Liver (tissue), 9 donors: ENCODE data around the gene CDCP1. TPM values are rescaled to one million over a fixed set of nuclear protein-coding genes. Genes with fewer than 3 reads are reported as not detected.

ENCODE experiments used
- DNase-seq: peaks from one replicate; pipeline ENCODE4 v3.0.0-alpha.2; 2017; ENCODE audit warnings: low spot score
- H3K27ac ChIP-seq, 2 donors: one replicate each; pipeline ENCODE4 v1.7.0; 2013; ENCODE audit warnings: inconsistent platforms in 2 of 2, low read length in 2 of 2, control low read depth in 1 of 2, low read depth in 1 of 2, mild to moderate bottlenecking in 1 of 2
- H3K27me3 ChIP-seq, 4 donors: one replicate each; pipeline versions ENCODE4 v1.6.1 to v1.7.0; 2013; ENCODE audit warnings: low read length in 3 of 4, inconsistent platforms in 1 of 4, mild to moderate bottlenecking in 1 of 4, moderate library complexity in 1 of 4; ENCODE audit not compliant: control insufficient read depth in 4 of 4, insufficient read depth in 4 of 4
- H3K36me3 ChIP-seq, 4 donors: one replicate each; pipeline versions ENCODE4 v1.6.1 to v1.7.0; 2013; ENCODE audit warnings: low read length in 3 of 4, mild to moderate bottlenecking in 3 of 4, low read depth in 1 of 4, moderate library complexity in 1 of 4; ENCODE audit not compliant: control insufficient read depth in 4 of 4, insufficient read depth in 3 of 4
- H3K4me1 ChIP-seq, 4 donors: one replicate each; pipeline versions ENCODE4 v1.6.1 to v1.7.0; 2013; ENCODE audit warnings: low read length in 3 of 4, mild to moderate bottlenecking in 3 of 4, moderate library complexity in 1 of 4; ENCODE audit not compliant: control insufficient read depth in 4 of 4, insufficient read depth in 4 of 4
- H3K4me3 ChIP-seq, 3 donors: one replicate each; pipeline versions ENCODE4 v1.6.1 to v1.7.0; 2013; ENCODE audit warnings: low read length in 3 of 3, control low read depth in 1 of 3, low read depth in 1 of 3, mild to moderate bottlenecking in 1 of 3
- H3K9ac ChIP-seq, 2 donors: one replicate each; pipeline ENCODE4 v1.7.0; 2013; ENCODE audit warnings: low read length in 2 of 2, mild to moderate bottlenecking in 2 of 2, moderate library complexity in 2 of 2, control low read depth in 1 of 2, low read depth in 1 of 2
- H3K9me3 ChIP-seq, 4 donors: one replicate each; pipeline versions ENCODE4 v1.6.1 to v1.7.0; 2013; ENCODE audit warnings: low read length in 3 of 4; ENCODE audit not compliant: control insufficient read depth in 4 of 4
- GABPA ChIP-seq, 2 donors: IDR thresholded peaks in 1 of 2; conservative IDR thresholded peaks in 1 of 2; 2 replicates each; pipeline ENCODE4 v1.6.1; 2016; ENCODE audit warnings: antibody characterized with exemption in 2 of 2, mild to moderate bottlenecking in 1 of 2, moderate library complexity in 1 of 2
- HNF4G ChIP-seq: IDR thresholded peaks from 2 replicates; pipeline ENCODE4 v1.6.1; 2016; ENCODE audit warnings: antibody characterized with exemption
- JUND ChIP-seq, 2 donors: IDR thresholded peaks; 2 replicates each; pipeline ENCODE4 v1.6.1; 2016; ENCODE audit warnings: antibody characterized with exemption in 2 of 2
- MAX ChIP-seq: IDR thresholded peaks from 2 replicates; pipeline ENCODE4 v1.6.1; 2016; ENCODE audit warnings: antibody characterized with exemption
- NR2F2 ChIP-seq: IDR thresholded peaks from 2 replicates; pipeline ENCODE4 v1.6.1; 2016; ENCODE audit warnings: antibody characterized with exemption
- REST ChIP-seq: IDR thresholded peaks from 2 replicates; pipeline ENCODE4 v1.6.1; 2016; ENCODE audit warnings: antibody characterized with exemption, mild to moderate bottlenecking
- SP1 ChIP-seq: IDR thresholded peaks from 2 replicates; pipeline ENCODE4 v1.6.1; 2018; ENCODE audit warnings: antibody characterized with exemption, mild to moderate bottlenecking
- YY1 ChIP-seq: IDR thresholded peaks from 2 replicates; pipeline ENCODE4 v1.6.1; 2016; ENCODE audit warnings: antibody characterized with exemption, mild to moderate bottlenecking
- WGBS: extraction: QIAGEN DNeasy Blood & Tissue Kit; methylation state at CpG from one replicate; pipeline ENCODE4 v1.1.7; 2013; 5-methylcytosine and 5-hydroxymethylcytosine counted together
- polyA plus RNA-seq, 2 donors: library from polyadenylated mRNA; stranded (reverse) in 1 of 2; unstranded in 1 of 2; fragments of 200-250 nt in 1 of 2; fragments of >200 nt in 1 of 2; fragmentation: Nextera tagmentation in 1 of 2; extraction: Ambion mirVana in 1 of 2; gene quantifications; one replicate each; pipeline versions ENCODE4 v1.2.1 to v1.2.3, GENCODE V29; 2013 to 2015
- total RNA-seq, 2 donors: library from RNA; depleted of rRNA; stranded (reverse); fragments of >200 nt; gene quantifications; one replicate each; pipeline ENCODE4 v1.2.3, GENCODE V29; 2014
- TF ChIP-seq, protein P1 (sequence below): IDR thresholded peaks from 2 replicates; pipeline ENCODE4 v1.6.1; 2016; ENCODE audit warnings: antibody characterized with exemption
- TF ChIP-seq, protein P2 (sequence below): fragments of 150-350 bp; IDR thresholded peaks from 2 replicates; pipeline ENCODE4 v1.5.1; 2017; ENCODE audit warnings: improper control_type of control experiment, low read depth, low read length; ENCODE audit not compliant: missing input control
- donor health status: healthy.
- donor health status: healthy.
- donor health status: healthy.
- donor health status: healthy.
- donor health status: healthy.

The CDCP1 gene
- total and polyA plus RNA-seq, 4 donors: 0.22 to 0.67 (median 0.45) TPM

DNA sequence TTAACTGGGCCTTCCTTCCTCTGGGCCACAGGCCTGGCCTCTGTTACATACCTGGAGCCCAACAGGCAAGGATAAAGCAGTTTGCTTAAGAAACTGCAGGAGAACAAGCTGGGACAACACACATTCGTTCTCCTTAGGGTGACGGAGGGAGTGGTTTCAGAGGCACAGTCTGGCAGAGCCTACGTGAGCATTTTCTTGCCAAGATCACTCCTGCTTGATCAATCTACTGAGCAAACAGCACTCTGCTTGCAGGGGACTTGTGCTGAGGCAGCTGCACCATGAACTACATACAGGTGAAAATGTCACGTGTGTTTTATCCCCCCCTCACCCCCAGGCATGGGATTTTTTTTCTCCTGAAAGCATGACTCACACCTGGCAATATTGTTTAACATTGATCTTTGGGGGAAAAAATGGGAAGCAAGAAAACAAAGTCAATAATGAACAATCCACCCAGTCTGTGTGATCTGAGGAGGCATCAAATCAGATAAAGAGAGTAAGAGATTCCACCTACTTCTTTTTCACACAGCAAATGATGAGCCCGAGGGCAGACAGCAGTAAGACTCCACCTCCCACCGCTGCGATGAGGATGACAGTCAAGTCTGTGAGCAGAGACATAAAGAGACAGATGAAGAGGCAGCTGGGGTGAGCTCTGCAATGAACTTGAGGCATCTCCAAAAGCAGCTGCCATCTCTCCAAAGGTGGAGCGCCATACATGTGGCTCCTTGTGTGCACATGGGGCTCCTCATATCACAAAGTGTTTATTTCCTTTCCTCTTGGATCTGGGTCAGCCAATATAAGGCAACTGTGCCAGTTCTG is 57.4 kb downstream of the CDCP1 start:
- no peaks in the 10 kb centered on the region for H3K4me1 ChIP-seq
- no peaks in the 10 kb centered on the region for H3K9me3 ChIP-seq
- no peak for TF ChIP-seq SP1
- TF ChIP-seq MAX: no peak

DNA sequence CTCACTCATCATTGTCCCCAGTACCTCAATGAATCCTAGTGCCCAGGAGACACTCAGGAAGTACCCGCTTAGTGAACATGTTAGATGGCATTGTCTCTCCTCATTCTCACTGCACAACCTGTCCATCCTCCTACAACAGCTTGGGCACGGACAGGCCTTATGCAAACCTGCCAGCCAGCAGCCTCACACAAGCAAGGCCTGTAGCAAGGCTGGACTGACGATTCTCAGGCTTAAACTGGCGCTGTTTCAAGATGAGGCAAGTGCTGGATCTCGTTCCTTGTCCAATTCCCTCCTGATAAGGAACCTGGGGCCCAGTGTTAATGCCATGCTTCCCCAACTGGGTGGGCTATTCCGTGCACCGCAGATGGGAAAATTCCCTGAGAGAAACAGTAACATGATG is 59.0 kb downstream of the CDCP1 start:
- WGBS: 87% methylated on average over 7 of the region's 7 CpGs
- no peaks in the 10 kb centered on the region for H3K36me3 ChIP-seq

More for the DNA sequence above, 57.4 kb downstream of the CDCP1 start:
- no peak for DNase-seq
- Histone ChIP-seq H3K36me3 (no peaks in the 10 kb centered on the region), H3K4me3 (no peak overlapping the region), H3K27me3 (no peaks in the 10 kb centered on the region), H3K9ac (no peak overlapping the region), H3K27ac (no peak overlapping the region)
- 55% methylated on average over 8 of the region's 8 CpGs for WGBS

More for the DNA sequence above, 59.0 kb downstream of the CDCP1 start:
- Histone ChIP-seq H3K27ac (no peak overlapping the region), H3K9ac (no peak overlapping the region), H3K9me3 (no peaks in the 10 kb centered on the region), H3K4me3 (no peak overlapping the region), H3K27me3 (no peaks in the 10 kb centered on the region), H3K4me1 (no peaks in the 10 kb centered on the region)
- DNase-seq: no peak
- TF ChIP-seq, protein P1, sequence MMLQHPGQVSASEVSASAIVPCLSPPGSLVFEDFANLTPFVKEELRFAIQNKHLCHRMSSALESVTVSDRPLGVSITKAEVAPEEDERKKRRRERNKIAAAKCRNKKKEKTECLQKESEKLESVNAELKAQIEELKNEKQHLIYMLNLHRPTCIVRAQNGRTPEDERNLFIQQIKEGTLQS: no peak
- TF ChIP-seq JUND (IDR thresholded peaks at IDR 0.05): no peak
- no peak for TF ChIP-seq NR2F2
- no peak for TF ChIP-seq GABPA (IDR thresholded peaks at IDR 0.05 in 1 of 2, conservative IDR thresholded peaks at IDR 0.05 in 1 of 2)
- TF ChIP-seq REST: no peak
- TF ChIP-seq YY1: no peak
- no peak for TF ChIP-seq MAX
- TF ChIP-seq HNF4G: no peak
- TF ChIP-seq, protein P2, sequence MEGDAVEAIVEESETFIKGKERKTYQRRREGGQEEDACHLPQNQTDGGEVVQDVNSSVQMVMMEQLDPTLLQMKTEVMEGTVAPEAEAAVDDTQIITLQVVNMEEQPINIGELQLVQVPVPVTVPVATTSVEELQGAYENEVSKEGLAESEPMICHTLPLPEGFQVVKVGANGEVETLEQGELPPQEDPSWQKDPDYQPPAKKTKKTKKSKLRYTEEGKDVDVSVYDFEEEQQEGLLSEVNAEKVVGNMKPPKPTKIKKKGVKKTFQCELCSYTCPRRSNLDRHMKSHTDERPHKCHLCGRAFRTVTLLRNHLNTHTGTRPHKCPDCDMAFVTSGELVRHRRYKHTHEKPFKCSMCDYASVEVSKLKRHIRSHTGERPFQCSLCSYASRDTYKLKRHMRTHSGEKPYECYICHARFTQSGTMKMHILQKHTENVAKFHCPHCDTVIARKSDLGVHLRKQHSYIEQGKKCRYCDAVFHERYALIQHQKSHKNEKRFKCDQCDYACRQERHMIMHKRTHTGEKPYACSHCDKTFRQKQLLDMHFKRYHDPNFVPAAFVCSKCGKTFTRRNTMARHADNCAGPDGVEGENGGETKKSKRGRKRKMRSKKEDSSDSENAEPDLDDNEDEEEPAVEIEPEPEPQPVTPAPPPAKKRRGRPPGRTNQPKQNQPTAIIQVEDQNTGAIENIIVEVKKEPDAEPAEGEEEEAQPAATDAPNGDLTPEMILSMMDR: no peak
